KMS-11 (cell line): ENCODE results near the gene RBM17.
"Not testable (repeated sequence)": the region's sequence is repeated elsewhere in the genome, so short reads cannot be mapped to it uniquely, and the experiment has no call there.

Source experiments
- H2AFZ ChIP-seq: fragments of 200-600 bp; sonication (generic); 2 replicates; pipeline ENCODE4 v1.6.1; 2016; ENCODE audit warnings: antibody characterized with exemption, mixed run types, low read depth
- H3K27ac ChIP-seq: fragments of 200-600 bp; sonication (generic); 2 replicates; pipeline ENCODE4 v1.6.1; 2016; ENCODE audit warnings: mild to moderate bottlenecking, mixed run types
- H3K27me3 ChIP-seq: fragments of 200-600 bp; sonication (generic); 2 replicates; pipeline ENCODE4 v1.6.1; 2017; ENCODE audit warnings: mild to moderate bottlenecking, low read depth, mixed run types, moderate library complexity; ENCODE audit not compliant: insufficient read depth
- H3K36me3 ChIP-seq: fragments of 200-600 bp; sonication (generic); 2 replicates; pipeline ENCODE4 v1.6.1; 2017; ENCODE audit warnings: mild to moderate bottlenecking, mixed run types; ENCODE audit not compliant: insufficient read depth
- H3K4me1 ChIP-seq: fragments of 200-600 bp; sonication (generic); 2 replicates; pipeline ENCODE4 v1.6.1; 2016; ENCODE audit warnings: mild to moderate bottlenecking, low read depth, mixed run types; ENCODE audit not compliant: poor library complexity, severe bottlenecking
- H3K4me2 ChIP-seq: fragments of 200-600 bp; sonication (generic); 2 replicates; pipeline ENCODE4 v1.7.0; 2016; ENCODE audit warnings: mild to moderate bottlenecking, mixed run types
- H3K4me3 ChIP-seq: fragments of 200-600 bp; sonication (generic); IDR thresholded peaks from 2 replicates; pipeline ENCODE4 v1.6.1; 2017; ENCODE audit warnings: low read depth, low read length, mixed read lengths; ENCODE audit not compliant: insufficient read depth
- H3K79me2 ChIP-seq: fragments of 200-600 bp; sonication (generic); 2 replicates; pipeline ENCODE4 v1.6.1; 2016; ENCODE audit warnings: low read depth, mixed run types; ENCODE audit not compliant: insufficient read depth
- H3K9ac ChIP-seq: fragments of 200-600 bp; sonication (generic); 2 replicates; pipeline ENCODE4 v1.6.1; 2016; ENCODE audit warnings: mild to moderate bottlenecking, mixed run types
- H4K20me1 ChIP-seq: fragments of 200-600 bp; sonication (generic); 2 replicates; pipeline ENCODE4 v1.6.1; 2016; ENCODE audit warnings: mild to moderate bottlenecking, mixed run types; ENCODE audit not compliant: insufficient read depth
- TF ChIP-seq, protein P1 (sequence below): fragments of 200-600 bp; sonication (generic); conservative IDR thresholded peaks from 2 replicates; pipeline ENCODE4 v1.6.1; 2017; ENCODE audit warnings: low read depth, mild to moderate bottlenecking, antibody characterized with exemption, low read length, moderate library complexity, mixed read lengths

The RBM17 gene

GRCh38 chr10:6061056-6061455, 27.8 kb upstream of the RBM17 start:
- H3K4me3 ChIP-seq, result no peak overlapping the region
- no peak overlapping the region for H3K9ac ChIP-seq
- H3K36me3 ChIP-seq, result no peaks in the 10 kb centered on the region
- no peaks in the 10 kb centered on the region for H3K79me2 ChIP-seq
- H3K27me3 ChIP-seq, result no peaks in the 10 kb centered on the region; the same call in 1 of the 2 replicates
- TF ChIP-seq, protein P1, sequence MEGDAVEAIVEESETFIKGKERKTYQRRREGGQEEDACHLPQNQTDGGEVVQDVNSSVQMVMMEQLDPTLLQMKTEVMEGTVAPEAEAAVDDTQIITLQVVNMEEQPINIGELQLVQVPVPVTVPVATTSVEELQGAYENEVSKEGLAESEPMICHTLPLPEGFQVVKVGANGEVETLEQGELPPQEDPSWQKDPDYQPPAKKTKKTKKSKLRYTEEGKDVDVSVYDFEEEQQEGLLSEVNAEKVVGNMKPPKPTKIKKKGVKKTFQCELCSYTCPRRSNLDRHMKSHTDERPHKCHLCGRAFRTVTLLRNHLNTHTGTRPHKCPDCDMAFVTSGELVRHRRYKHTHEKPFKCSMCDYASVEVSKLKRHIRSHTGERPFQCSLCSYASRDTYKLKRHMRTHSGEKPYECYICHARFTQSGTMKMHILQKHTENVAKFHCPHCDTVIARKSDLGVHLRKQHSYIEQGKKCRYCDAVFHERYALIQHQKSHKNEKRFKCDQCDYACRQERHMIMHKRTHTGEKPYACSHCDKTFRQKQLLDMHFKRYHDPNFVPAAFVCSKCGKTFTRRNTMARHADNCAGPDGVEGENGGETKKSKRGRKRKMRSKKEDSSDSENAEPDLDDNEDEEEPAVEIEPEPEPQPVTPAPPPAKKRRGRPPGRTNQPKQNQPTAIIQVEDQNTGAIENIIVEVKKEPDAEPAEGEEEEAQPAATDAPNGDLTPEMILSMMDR, result no peak
- no peak overlapping the region for H3K27ac ChIP-seq
- no peaks in the 10 kb centered on the region for H4K20me1 ChIP-seq
- no peak overlapping the region for H3K4me2 ChIP-seq
- no peaks in the 10 kb centered on the region for H3K4me1 ChIP-seq
- H2AFZ ChIP-seq, result no peak overlapping the region

DNA sequence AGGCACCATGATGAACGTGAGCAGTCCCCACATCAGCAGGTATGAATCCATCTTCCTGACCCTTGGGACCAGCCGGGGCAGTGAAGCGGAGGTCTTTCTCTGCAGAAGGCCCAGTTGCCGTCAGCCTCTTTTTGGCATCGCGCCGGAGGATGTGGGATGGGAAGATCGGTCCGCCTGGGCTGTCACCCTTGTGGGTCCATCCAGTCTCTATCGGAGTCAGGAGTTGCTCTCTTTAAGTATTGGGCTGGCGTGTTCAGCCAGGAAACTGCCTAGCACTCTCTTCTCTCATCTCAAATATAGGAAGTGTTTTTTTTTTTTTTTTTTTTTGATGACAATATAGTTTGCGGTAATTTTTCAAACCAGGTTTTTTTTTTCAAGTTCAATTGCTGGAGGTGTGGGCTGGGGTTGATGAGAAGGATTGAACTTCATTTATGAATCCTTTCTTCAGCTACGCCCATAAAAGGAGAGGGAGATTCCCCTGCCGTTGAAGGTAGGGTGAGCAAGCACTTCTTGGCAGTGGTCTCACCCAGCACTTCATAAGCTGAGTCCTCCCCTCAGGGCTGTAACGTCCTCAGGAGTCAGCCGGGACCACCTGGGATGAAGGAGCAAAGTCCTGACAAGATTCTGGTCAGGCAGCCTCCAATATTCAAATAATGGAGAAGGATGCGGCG, 26.6 kb upstream of the RBM17 start, which contains the start of gene IL2RA:
TSS of gene IL2RA (minus strand) at position 267 of the 671 bp plus-strand sequence. CDS start at position 51, 216 bp downstream.
- H3K79me2 ChIP-seq, result no peaks in the 10 kb centered on the region
- H3K4me3 ChIP-seq, result no peak within 1 kb of the TSS
- no peak within 1 kb of the TSS for H2AFZ ChIP-seq
- TF ChIP-seq, protein P1, result no peak
- no peak within 1 kb of the TSS for H3K9ac ChIP-seq
- no peak within 1 kb of the TSS for H3K4me2 ChIP-seq
- H3K36me3 ChIP-seq, result no peaks in the 10 kb centered on the region
- H3K4me1 ChIP-seq, result no peaks in the 10 kb centered on the region
- no peaks in the 10 kb centered on the region; the same call in 1 of the 2 replicates for H3K27me3 ChIP-seq
- no peaks in the 10 kb centered on the region for H4K20me1 ChIP-seq
- no peak within 1 kb of the TSS for H3K27ac ChIP-seq

GRCh38 chr10:6064119-6064518, 24.7 kb upstream of the RBM17 start:
- H3K4me2 ChIP-seq, result no peak overlapping the region
- TF ChIP-seq, protein P1, result no peak
- H4K20me1 ChIP-seq, result no peaks in the 10 kb centered on the region
- no peaks in the 10 kb centered on the region for H3K4me1 ChIP-seq
- H3K9ac ChIP-seq, result no peak overlapping the region
- no peak overlapping the region for H3K27ac ChIP-seq
- H3K4me3 ChIP-seq, result no peak overlapping the region
- H3K27me3 ChIP-seq, result peaks cover 3% of the 10 kb centered on the region; the same call in 1 of the 2 replicates
- no peak overlapping the region for H2AFZ ChIP-seq
- H3K79me2 ChIP-seq, result no peaks in the 10 kb centered on the region
- H3K36me3 ChIP-seq, result no peaks in the 10 kb centered on the region

DNA sequence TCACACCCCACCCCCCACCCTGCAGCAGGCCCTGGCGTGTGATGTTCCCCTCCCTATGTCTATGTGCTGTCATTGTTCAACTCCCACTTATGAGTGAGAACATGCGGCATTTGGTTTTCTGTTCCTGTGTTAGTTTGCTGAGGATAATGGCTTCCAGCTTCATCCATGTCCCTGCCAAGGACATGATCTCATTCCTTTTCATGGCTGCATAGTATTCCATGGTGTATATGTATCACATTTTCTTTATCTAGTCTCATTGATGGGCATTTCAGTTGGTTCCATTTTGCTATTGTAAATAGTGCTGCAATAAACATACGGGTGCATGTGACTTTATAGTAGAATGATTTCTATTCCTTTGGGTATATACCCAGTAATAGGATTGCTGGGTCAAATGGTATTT, 24.1 kb upstream of the RBM17 start:
- not testable (repeated sequence) for H3K4me2 ChIP-seq, H3K27ac ChIP-seq, H3K9ac ChIP-seq, H3K4me3 ChIP-seq, H3K79me2 ChIP-seq, H4K20me1 ChIP-seq, H3K27me3 ChIP-seq, H2AFZ ChIP-seq, H3K36me3 ChIP-seq, H3K4me1 ChIP-seq

GRCh38 chr10:6065406-6065805, 23.4 kb upstream of the RBM17 start:
- H3K27me3 ChIP-seq, result peaks cover 3% of the 10 kb centered on the region; the same call in 1 of the 2 replicates
- H3K4me1 ChIP-seq, result no peaks in the 10 kb centered on the region
- TF ChIP-seq, protein P1, result no peak
- no peak overlapping the region for H3K4me3 ChIP-seq
- H3K9ac ChIP-seq, result no peak overlapping the region
- no peak overlapping the region for H3K4me2 ChIP-seq
- H3K79me2 ChIP-seq, result no peaks in the 10 kb centered on the region
- no peak overlapping the region for H3K27ac ChIP-seq
- H4K20me1 ChIP-seq, result no peaks in the 10 kb centered on the region
- no peaks in the 10 kb centered on the region for H3K36me3 ChIP-seq
- H2AFZ ChIP-seq, result no peak overlapping the region
